GM23338 (cell line): Measurements from ENCODE around the gene COL24A1.

Experiments used
- CREB1 ChIP-seq: fragments of 250-450 bp; sonication (Bioruptor Pico); IDR thresholded peaks from 2 replicates; pipeline ENCODE4 v1.5.0; 2020; ENCODE audit warnings: low read depth, mild to moderate bottlenecking, moderate library complexity
- EZH2 ChIP-seq: fragments of 200-600 bp; sonication (generic); IDR thresholded peaks from one replicate; pipeline ENCODE4 v1.8.0; 2017; ENCODE audit warnings: antibody characterized with exemption, mild to moderate bottlenecking, low read depth; ENCODE audit not compliant: unreplicated experiment
- EZH2phosphoT487 ChIP-seq: fragments of 200-600 bp; sonication (generic); IDR thresholded peaks from one replicate; pipeline ENCODE4 v1.8.1; 2018; ENCODE audit warnings: antibody characterized with exemption; ENCODE audit not compliant: unreplicated experiment
- JUNB ChIP-seq: IDR thresholded peaks from one replicate; pipeline ENCODE4 v1.6.1; 2016; ENCODE audit warnings: antibody characterized with exemption; ENCODE audit not compliant: unreplicated experiment
- NANOG ChIP-seq: IDR thresholded peaks from 2 replicates; pipeline ENCODE4 v1.6.1; 2016; ENCODE audit warnings: antibody characterized with exemption, borderline replicate concordance
- POLR2AphosphoS5 ChIP-seq: IDR thresholded peaks from 2 replicates; pipeline ENCODE4 v1.6.1; 2016; ENCODE audit warnings: antibody characterized with exemption, low read depth
- STAT1 ChIP-seq: IDR thresholded peaks from one replicate; pipeline ENCODE4 v1.6.1; 2016; ENCODE audit warnings: antibody characterized with exemption; ENCODE audit not compliant: unreplicated experiment
- ZNF114 ChIP-seq: fragments of 250-450 bp; sonication (Bioruptor Pico); IDR thresholded peaks from 2 replicates; pipeline ENCODE4 v1.5.0; 2020; ENCODE audit warnings: mild to moderate bottlenecking, moderate library complexity
- ZNF331 ChIP-seq: fragments of 250-450 bp; sonication (Bioruptor Pico); IDR thresholded peaks from 2 replicates; pipeline ENCODE4 v1.5.0; 2020; ENCODE audit warnings: low read depth, mild to moderate bottlenecking, moderate library complexity
- TF ChIP-seq, protein P1 (sequence below), 2 experiments: fragments of 200-600 bp in 1 of 2; sonication (generic) in 1 of 2; conservative IDR thresholded peaks; 2 replicates each; pipeline versions ENCODE4 v1.5.1 to v1.6.1; 2016 to 2017; ENCODE audit warnings: antibody characterized with exemption in 2 of 2, low read depth in 2 of 2, mild to moderate bottlenecking in 2 of 2, moderate library complexity in 1 of 2
- TF ChIP-seq, protein P2 (sequence below): IDR thresholded peaks from 2 replicates; pipeline ENCODE4 v1.6.1; 2016; ENCODE audit warnings: antibody characterized with exemption
- TF ChIP-seq, protein P3 (sequence below): IDR thresholded peaks from one replicate; pipeline ENCODE4 v1.6.1; 2018; ENCODE audit warnings: antibody characterized with exemption; ENCODE audit not compliant: unreplicated experiment
- TF ChIP-seq, protein P4 (sequence below): fragments of 250-450 bp; sonication (Bioruptor Pico); IDR thresholded peaks from 2 replicates; pipeline ENCODE4 v1.5.0; 2020; ENCODE audit warnings: mild to moderate bottlenecking, moderate library complexity

DNA sequence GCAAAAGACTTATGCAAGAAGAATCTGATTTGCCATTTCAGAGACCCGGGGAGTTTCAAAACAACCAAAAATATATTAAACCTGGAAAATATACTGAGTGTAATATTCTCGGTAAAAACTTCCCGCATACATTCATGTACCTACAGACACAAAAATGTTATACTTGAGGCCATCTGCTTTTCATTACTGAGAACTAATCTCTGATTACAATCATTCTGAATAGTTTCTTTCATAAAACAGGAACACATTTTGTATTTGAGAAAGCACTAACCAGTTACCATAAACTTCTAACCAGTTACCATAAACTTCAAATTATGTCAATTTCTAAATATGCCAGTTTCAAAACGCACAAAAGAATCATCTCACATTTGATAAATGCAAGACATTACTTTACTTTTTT, 456.1 kb downstream of the COL24A1 start:
- TF ChIP-seq, protein P1, sequence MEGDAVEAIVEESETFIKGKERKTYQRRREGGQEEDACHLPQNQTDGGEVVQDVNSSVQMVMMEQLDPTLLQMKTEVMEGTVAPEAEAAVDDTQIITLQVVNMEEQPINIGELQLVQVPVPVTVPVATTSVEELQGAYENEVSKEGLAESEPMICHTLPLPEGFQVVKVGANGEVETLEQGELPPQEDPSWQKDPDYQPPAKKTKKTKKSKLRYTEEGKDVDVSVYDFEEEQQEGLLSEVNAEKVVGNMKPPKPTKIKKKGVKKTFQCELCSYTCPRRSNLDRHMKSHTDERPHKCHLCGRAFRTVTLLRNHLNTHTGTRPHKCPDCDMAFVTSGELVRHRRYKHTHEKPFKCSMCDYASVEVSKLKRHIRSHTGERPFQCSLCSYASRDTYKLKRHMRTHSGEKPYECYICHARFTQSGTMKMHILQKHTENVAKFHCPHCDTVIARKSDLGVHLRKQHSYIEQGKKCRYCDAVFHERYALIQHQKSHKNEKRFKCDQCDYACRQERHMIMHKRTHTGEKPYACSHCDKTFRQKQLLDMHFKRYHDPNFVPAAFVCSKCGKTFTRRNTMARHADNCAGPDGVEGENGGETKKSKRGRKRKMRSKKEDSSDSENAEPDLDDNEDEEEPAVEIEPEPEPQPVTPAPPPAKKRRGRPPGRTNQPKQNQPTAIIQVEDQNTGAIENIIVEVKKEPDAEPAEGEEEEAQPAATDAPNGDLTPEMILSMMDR (conservative IDR thresholded peaks at IDR 0.05; ENCODE audit: low read depth in 2 of 2), result no peak
- TF ChIP-seq POLR2AphosphoS5 (no peak), EZH2 (no peak), CREB1 (no peak), STAT1 (no peak), EZH2phosphoT487 (no peak), JUNB (no peak), ZNF331 (no peak), NANOG (no peak), ZNF114 (CRISPR knock-in tag) (no peak)
- TF ChIP-seq, protein P2, sequence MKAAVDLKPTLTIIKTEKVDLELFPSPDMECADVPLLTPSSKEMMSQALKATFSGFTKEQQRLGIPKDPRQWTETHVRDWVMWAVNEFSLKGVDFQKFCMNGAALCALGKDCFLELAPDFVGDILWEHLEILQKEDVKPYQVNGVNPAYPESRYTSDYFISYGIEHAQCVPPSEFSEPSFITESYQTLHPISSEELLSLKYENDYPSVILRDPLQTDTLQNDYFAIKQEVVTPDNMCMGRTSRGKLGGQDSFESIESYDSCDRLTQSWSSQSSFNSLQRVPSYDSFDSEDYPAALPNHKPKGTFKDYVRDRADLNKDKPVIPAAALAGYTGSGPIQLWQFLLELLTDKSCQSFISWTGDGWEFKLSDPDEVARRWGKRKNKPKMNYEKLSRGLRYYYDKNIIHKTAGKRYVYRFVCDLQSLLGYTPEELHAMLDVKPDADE, result no peak
- TF ChIP-seq, protein P3, sequence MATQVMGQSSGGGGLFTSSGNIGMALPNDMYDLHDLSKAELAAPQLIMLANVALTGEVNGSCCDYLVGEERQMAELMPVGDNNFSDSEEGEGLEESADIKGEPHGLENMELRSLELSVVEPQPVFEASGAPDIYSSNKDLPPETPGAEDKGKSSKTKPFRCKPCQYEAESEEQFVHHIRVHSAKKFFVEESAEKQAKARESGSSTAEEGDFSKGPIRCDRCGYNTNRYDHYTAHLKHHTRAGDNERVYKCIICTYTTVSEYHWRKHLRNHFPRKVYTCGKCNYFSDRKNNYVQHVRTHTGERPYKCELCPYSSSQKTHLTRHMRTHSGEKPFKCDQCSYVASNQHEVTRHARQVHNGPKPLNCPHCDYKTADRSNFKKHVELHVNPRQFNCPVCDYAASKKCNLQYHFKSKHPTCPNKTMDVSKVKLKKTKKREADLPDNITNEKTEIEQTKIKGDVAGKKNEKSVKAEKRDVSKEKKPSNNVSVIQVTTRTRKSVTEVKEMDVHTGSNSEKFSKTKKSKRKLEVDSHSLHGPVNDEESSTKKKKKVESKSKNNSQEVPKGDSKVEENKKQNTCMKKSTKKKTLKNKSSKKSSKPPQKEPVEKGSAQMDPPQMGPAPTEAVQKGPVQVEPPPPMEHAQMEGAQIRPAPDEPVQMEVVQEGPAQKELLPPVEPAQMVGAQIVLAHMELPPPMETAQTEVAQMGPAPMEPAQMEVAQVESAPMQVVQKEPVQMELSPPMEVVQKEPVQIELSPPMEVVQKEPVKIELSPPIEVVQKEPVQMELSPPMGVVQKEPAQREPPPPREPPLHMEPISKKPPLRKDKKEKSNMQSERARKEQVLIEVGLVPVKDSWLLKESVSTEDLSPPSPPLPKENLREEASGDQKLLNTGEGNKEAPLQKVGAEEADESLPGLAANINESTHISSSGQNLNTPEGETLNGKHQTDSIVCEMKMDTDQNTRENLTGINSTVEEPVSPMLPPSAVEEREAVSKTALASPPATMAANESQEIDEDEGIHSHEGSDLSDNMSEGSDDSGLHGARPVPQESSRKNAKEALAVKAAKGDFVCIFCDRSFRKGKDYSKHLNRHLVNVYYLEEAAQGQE, result no peak
- TF ChIP-seq, protein P4, sequence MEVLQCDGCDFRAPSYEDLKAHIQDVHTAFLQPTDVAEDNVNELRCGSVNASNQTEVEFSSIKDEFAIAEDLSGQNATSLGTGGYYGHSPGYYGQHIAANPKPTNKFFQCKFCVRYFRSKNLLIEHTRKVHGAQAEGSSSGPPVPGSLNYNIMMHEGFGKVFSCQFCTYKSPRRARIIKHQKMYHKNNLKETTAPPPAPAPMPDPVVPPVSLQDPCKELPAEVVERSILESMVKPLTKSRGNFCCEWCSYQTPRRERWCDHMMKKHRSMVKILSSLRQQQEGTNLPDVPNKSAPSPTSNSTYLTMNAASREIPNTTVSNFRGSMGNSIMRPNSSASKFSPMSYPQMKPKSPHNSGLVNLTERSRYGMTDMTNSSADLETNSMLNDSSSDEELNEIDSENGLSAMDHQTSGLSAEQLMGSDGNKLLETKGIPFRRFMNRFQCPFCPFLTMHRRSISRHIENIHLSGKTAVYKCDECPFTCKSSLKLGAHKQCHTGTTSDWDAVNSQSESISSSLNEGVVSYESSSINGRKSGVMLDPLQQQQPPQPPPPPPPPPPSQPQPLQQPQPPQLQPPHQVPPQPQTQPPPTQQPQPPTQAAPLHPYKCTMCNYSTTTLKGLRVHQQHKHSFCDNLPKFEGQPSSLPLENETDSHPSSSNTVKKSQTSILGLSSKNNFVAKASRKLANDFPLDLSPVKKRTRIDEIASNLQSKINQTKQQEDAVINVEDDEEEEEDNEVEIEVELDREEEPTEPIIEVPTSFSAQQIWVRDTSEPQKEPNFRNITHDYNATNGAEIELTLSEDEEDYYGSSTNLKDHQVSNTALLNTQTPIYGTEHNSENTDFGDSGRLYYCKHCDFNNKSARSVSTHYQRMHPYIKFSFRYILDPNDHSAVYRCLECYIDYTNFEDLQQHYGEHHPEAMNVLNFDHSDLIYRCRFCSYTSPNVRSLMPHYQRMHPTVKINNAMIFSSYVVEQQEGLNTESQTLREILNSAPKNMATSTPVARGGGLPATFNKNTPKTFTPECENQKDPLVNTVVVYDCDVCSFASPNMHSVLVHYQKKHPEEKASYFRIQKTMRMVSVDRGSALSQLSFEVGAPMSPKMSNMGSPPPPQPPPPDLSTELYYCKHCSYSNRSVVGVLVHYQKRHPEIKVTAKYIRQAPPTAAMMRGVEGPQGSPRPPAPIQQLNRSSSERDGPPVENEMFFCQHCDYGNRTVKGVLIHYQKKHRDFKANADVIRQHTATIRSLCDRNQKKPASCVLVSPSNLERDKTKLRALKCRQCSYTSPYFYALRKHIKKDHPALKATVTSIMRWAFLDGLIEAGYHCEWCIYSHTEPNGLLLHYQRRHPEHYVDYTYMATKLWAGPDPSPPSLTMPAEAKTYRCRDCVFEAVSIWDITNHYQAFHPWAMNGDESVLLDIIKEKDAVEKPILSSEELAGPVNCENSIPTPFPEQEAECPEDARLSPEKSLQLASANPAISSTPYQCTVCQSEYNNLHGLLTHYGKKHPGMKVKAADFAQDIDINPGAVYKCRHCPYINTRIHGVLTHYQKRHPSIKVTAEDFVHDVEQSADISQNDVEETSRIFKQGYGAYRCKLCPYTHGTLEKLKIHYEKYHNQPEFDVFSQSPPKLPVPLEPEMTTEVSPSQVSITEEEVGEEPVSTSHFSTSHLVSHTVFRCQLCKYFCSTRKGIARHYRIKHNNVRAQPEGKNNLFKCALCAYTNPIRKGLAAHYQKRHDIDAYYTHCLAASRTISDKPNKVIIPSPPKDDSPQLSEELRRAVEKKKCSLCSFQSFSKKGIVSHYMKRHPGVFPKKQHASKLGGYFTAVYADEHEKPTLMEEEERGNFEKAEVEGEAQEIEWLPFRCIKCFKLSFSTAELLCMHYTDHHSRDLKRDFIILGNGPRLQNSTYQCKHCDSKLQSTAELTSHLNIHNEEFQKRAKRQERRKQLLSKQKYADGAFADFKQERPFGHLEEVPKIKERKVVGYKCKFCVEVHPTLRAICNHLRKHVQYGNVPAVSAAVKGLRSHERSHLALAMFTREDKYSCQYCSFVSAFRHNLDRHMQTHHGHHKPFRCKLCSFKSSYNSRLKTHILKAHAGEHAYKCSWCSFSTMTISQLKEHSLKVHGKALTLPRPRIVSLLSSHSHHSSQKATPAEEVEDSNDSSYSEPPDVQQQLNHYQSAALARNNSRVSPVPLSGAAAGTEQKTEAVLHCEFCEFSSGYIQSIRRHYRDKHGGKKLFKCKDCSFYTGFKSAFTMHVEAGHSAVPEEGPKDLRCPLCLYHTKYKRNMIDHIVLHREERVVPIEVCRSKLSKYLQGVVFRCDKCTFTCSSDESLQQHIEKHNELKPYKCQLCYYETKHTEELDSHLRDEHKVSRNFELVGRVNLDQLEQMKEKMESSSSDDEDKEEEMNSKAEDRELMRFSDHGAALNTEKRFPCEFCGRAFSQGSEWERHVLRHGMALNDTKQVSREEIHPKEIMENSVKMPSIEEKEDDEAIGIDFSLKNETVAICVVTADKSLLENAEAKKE, result no peak
